GM18858 (cell line): ENCODE results near the gene PCGF3.
"Not testable (repeated sequence)": the region's sequence is repeated elsewhere in the genome, so short reads cannot be mapped to it uniquely, and the experiment has no call there.

Source experiments
- ATAC-seq: cut with Tn5 transposase; IDR thresholded peaks from one replicate; pipeline ENCODE4 v1.9.1; 2021; ENCODE audit not compliant: unreplicated experiment

The PCGF3 gene

DNA sequence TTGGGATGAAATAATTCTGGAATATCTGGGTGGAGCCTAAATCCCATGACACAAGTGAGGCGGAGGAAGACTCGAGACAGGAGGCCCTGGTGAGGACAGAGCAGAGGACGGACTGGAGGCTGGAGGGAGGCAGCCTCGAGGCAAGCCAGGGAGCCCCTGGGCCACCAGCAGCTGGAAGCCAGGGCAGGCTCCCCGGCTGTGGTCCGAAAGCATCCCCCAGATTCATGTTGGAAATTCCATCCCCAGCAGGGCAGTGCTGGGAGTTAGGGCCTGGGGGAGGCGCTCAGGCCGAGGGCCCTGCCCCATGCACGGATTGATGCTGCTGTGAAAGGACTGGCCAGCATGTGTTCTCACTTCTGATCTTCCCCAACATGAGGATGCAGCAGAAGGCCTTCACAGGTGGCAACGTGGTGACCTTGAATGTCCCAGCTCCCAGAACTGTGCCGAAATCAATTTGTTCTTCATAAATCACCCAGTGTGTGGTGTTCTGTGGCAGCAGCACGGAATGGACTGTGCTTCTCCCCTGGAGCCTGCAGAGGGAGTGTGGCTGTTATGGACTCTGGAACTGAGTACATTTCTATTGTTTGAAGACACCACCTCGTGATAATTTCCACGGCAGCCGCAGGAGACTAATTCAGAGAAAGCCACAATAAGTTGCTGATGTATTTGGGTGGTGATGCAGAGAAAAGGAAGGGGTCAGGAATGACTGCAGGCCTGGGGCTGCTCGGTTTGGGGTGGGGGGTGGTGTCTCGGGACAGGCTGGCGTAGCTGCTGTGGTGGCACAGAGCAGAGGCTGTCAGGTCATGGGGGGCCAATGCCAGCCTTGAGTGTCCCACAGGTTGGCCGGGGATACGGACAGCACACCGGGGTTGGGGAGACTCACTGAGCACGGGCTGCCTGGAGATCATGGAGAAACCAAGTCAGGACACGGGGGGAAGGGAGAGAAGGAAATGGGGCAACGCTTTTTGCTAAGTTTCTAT lies 56.9 kb downstream of the PCGF3 start:
- no peak for ATAC-seq

DNA sequence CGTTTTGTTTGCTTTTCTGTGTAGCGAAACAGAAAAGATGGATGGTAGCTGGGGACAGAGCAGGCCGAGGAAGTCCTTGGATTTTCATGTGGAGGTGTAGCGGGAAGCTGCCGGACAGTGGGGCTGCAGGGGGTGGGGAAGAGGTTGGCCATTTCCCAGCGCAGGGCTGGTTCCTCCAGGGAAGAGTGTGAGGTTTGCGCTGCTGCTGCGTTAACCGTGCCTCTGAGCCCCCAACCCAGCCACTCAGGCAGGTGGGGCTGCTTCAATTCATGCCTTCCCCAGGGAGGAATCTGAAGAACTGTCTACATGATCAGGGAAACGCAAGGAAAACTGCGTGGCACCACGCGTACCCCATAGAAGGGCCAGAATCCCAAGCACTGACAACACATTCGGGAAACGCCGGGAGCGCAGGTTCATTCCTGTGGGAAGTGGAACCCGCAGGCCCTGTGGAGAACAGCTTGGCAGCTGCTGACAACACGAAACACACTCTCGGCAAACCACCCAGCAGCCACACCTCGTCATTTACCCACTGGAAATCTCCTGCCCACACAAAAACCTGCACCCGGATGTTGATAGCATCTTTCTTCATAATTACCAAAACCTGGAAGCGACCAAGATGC lies 57.7 kb downstream of the PCGF3 start:
- no peak for ATAC-seq

DNA sequence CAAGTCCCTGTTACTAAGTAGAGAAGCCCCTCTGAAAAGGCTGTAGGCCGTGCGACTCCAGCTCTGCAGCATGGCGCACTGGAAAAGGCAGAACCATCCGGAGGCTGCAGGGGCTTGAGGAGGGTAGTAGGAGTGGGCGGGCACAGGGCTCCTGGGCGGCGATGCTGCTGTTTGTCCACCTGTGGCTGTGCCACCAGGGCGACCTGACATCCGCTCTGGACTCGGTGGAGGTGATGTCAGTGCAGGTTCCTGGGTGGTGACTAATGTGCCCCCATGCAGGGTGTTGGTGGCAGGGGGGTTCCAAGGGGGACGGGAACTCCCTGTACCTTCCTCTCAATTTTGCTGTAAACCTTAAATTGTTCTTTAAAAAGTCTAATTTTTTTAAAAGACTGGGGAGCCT lies 58.3 kb downstream of the PCGF3 start:
- ATAC-seq = no peak

DNA sequence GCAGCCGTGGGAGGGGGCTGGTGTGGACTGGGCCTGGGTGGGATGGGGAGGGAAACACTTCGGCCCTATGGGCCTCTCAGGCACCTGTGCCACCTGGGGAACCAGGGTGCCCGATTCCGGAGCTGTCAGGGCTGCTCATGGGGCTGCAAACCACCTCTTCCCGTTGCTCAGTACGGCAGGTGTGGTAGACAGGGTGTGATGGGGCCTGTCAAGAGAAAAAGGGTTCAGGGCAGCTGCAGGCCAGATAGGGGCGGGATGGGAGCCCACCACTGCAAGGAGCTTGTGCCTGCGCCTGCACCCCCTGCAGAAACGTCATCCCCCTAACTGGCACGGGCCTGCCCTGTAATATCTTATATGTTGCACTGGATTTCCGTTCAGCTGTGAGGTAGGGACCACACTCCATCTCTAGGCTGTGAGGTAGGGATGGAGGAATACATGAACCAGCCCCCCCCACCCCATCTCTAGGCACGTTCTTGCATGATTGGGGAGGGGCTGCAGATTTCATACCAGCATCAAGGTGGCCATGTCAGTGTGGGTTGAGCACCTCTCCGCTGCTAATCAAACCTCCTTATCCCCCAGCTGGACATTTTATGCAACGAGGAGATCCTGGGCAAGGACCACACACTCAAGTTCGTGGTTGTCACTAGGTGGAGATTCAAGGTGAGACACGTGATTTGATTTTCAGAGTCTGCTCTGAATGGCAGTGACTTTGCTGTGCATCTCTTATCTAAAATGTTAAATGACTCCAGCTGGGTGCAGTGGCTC lies 59.0 kb downstream of the PCGF3 start:
- ATAC-seq = no peak

DNA sequence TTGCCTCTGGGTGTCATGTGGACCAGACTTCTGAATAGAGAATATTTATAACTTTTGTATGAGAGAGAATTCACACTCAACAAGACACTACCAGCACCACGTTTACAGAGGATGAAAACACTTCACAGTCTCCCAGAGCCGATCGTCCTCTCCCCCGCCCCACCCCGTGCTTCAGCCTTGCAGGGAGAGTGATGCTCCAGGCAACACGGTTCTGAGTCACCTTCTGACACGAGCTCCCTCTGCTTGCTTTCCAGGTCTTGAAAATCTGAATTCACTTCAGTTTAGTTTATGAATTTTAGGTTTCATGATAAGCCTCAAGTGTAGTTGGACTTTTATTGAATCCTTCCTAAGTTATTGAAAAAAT lies 60.5 kb downstream of the PCGF3 start:
- no peak for ATAC-seq

DNA sequence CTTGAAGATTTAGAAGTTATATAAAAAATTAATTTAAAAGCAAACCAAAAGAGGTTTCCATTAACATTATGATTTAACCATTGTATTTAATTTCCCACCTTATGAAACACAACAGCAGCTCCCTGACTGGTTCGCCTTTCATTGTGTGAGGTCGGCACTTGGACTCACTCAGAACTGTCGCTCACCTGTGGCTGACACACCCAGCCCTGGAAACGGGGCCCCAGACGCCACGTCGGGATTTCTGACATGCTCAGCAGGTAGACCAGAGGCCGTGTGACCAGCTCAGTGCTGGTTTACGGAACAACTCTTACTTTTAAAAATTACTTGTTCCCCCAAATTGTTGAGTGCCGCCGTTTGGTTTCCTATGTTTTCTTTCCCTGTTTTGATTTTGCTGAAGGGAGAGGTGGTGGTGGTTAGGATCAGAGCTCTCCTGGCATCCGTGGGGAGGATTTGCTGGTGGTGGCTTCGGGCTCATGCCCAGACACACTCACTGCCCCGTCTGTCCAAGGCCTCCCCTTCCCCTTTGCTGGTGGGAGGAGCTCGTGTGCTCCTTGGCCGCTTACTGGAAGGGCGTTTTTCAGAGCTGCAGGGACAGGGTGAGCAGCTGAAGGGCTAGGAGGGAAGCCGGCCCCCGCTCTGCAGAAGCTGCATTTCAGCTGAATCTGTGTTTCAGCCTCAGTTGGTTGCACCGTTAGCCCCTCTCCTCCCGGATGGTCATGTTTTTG lies 61.1 kb downstream of the PCGF3 start:
- ATAC-seq = no peak

DNA sequence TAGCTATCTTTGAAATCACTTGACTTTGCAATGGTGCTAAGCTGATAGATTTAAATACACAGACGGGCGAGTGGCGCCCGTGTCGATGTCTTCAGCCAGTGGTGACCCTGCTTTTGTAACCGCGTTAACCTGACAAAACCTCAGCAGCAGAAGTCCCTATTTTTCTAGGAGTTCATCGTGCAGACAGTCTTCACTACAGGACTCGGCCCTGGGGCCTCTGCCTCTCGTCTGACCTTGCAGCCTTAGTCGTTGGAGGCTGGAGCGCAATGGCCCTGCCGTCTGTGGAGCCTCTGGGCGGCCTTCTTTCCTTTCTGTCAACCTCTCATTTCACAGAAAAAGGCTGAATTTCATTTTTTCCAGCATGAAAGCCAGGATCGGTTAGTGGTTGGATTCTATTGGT lies 62.4 kb downstream of the PCGF3 start:
- ATAC-seq = no peak

DNA sequence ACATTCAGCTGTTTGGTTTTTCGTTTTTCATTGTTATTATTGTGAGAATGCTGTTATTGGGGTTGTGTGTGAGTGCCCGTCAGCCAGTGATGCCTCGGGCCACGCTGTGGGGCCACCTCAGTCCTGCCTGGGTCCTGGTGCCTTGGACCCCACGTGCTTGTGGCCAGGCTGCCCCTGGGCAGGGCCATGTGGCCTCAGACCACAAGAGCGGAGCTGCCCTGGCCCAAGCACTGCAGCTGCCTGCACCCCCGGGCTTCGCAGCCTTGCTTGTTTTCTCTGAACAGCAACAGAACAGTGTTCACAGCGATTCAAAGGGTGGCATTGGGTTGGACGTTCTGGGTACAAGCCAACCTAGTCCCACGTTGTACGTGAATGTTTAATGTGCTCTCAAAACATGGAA lies 63.4 kb downstream of the PCGF3 start:
- no peak for ATAC-seq

DNA sequence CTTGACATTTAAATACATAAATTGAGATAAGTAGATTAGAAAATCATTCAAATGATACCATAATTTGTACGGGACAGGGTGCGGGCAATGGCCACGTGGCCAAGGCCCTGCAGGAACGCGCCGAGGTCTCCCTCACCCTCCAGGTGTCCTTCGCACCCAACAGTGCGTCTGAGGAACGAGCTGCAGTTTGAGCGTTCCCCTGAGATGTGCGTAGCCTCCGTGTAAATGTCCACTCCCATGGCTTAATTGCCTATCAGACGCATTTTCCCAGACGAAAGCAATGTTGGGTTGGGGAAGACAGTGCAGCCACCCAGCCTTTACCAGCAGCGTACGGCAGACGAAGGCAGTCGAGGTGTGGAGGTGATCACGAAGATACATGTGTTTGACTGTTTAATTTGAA lies 63.9 kb downstream of the PCGF3 start:
- no peak for ATAC-seq

DNA sequence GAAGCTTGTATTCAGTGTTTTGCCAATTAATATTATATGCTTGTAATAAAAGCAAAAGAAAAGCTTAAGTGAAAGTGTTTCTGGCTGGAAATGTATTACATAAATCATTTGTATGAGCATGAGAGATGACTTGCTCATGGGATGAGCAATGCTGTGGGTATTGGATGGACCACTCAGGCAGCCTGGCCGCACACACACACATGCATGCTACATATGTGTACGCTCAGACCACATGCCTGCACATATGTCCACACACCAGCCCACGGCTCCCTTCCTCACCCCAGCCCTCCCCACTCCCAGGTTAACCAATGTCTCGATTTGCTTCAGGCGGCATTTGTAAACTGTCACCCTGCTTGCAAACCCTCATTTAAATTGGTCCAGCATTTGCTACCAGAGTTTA lies 64.4 kb downstream of the PCGF3 start:
- ATAC-seq = no peak

DNA sequence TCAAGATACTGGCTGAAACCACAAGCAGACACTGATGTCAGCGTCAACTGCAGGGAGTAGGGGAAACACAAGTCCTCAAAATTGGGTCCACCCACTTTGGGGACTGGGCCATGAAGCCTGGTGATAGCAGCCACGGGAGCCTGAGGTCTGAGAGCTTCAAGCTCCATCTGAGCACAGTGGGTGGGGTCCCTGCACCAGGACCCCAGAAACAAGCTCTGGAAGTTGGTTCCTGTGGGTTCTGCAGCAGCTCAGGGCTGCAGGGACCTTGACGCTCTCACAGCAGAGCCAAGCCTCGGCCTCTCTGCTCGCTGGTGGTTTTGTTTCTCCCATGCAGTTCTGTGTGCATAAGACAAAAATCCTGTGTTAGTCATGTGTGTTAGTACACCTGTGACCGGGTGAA lies 65.8 kb downstream of the PCGF3 start:
- no peak for ATAC-seq

DNA sequence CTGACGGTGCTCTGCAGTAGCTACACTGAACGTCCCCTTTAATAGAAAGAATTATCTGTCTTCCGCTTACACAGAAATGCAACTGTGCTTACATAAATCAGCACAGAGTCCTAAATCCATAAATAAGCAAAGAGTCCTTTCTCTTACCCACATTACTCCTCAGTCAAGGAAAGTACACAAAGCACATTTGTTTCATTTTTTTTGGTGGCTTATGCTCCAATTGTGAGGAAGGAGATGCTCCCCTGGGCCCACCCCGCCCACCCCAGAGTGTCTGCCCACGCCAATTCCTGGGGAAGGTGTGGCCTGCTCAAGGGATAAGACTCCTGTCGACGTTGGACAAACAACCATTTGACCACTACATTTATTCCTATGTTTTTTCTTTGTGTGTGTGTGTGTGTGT lies 66.5 kb downstream of the PCGF3 start:
- ATAC-seq = no peak

DNA sequence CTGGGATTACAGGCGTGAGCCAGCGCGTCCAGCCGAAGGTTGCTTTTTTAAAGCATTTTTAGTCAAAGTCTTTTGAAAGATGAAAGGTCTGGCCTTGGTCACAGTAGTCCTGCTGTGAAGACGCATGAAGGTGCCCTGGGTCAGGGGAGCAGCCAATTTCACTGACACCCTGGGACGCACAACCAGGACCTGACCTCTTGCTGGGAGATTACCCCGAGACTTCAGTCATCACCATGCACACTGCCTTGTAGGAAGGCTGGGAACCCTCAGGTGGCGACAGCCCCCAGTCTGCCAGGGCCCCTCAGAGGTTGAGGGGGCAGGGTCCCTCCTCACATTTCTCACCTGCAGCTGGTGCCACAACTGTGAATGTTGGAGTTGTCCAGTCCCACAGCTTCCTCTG lies 67.1 kb downstream of the PCGF3 start:
- no peak for ATAC-seq

DNA sequence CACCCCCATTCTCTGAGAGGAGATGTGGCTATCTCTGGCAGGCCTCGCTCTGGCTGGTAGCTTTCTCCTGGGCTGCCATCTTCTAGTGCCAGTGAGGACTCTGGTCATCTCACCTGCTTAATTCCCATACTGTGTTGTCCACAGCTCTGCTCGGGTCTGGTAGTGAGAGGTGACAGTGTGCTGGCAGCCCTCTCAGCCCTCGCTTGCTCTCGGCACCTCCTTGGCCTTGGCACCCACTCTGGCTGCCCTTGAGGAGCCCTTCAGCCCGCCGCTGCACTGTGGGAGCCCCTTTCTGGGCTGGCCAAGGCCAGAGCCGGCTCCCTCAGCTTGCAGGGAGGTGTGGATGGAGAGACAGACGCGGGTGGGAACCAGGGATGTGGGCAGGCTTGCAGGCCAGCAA lies 67.6 kb downstream of the PCGF3 start:
- no peak for ATAC-seq

DNA sequence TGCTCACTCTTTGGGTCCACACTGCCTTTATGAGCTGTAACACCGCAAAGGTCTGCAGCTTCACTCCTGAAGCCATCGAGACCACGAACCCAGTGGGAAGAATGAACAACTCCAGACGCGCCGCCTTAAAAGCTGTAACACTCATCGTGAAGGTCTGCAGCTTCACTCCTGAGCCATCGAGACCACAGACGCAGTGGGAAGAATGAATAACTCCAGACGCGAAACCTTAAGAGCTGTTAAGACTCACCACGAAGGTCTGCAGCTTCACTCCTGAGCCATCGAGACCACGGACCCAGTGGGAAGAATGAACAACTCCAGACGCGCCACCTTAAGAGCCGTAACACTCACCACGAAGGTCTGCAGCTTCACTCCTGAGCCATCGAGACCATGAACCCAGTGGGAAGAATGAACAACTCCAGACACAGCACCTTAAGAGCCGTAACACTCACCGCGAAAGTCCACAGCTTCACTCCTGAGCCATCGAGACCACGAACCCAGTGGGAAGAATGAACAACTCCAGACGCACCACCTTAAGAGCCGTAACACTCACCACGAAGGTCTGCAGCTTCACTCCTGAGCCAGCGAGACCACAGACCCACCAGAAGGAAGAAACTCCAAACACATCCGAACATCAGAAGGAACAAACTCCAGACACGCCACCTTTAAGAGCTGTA lies 68.9 kb downstream of the PCGF3 start:
- not testable (repeated sequence) for ATAC-seq

DNA sequence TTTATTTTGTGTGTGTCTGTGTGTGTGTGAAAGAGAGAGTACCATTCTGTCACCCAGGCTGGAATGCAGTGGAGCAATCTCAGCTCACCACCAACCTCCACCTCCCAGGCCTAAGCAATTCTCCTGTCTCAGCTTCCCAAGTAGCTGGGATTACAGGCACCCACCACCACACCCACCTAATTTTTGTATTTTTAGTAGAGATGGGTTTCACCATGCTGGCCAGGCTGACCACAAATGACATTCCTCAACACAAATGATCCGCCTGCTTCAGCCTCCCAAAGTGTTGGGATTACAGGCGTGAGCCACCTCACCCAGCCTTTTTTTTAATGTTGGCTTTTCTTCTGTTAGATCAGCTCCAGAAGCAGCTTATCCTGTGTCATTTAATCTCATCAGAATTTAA lies 69.9 kb downstream of the PCGF3 start:
- ATAC-seq = not testable (repeated sequence)

DNA sequence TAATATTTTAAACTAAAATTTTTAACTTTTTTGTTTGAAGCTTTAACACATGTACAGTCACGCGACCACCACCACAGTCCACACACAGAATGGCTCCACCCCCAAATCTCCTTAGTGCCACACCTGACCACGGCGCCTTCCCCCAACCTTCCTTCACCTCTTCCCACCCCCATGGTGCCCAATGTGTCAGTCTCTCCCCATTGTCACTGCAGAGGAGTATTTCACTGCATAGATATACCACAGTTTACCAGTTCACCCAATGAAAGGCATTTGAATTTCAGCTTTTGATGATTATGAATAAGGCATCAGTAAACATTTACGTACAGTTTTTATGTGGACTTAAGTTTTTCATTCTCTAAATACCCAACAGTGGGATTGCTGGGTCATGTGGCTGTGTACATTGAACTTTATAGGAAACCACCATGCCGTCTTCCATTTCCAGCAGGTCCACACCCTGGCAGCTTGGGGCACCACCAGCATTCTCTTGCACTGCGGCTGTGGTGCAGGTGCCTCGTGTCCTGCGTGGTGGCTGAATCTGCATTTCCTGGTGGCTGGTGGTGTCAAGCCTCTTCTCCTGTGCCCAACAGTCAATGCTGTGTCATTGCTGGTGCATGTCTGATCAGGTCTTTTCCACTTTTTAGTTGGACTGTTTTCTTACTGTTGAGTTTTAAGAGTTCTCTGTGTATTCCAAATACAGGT lies 71.3 kb downstream of the PCGF3 start:
- no peak for ATAC-seq

DNA sequence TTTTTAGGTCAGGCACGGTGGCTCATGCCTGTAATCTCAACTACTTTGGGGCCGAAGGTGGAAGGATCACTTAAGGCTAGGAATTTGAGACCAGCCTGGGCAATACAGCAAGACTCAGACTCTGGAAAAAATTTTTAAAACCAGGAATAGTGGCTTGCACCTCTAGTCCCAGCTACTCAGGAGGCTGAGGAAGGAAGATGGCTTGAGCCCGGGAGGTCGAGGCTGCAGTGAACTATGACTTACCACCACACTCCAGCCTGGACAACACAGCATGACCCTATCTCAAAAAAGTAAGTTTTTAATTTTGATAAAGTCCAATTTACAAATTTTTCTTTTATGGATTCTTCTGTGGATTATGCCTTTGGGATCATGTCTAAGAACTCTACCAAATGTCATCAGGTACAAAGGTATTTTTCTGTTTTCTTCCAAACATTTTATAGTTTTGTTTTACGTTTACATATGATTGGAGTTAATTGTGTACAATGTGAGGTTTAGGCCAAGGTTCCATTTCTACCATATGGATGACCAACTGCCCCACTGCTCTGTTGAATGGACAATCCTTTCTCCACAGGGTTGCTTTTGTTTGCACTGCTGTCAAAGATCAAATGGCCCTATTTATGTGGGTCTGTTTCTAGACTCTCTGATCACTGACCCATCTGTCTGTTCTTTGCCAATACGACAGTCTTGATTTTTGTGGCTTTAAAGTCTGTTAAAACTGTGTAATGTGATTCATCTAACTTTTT lies 72.1 kb downstream of the PCGF3 start:
- no peak for ATAC-seq

DNA sequence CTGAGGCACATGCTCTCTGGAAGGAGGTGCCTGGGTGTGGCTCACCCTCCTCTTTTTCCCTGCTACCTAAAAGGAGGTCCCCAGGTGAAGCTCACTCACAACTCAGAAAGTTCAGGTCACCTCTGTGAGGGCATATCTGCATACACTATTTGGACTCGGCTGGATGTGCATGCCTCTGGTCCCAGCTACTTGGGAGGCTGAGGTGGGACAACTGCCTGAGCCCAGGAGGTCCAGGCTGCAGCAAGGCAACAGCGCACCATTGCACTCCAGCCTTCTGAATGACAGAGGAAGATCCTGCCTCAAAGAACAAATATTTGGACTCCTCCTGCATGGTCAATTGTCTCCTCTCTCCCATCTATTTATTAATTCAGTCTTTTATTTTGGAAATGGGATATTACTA lies 73.9 kb downstream of the PCGF3 start:
- ATAC-seq = no peak
